Liver (tissue), 9 donors: ENCODE data around the gene PRXL2C. TPM values are rescaled to one million over a fixed set of nuclear protein-coding genes. Genes with fewer than 3 reads are reported as not detected.

Source experiments
- DNase-seq: peaks from one replicate; pipeline ENCODE4 v3.0.0-alpha.2; 2017; ENCODE audit warnings: low spot score
- H3K27ac ChIP-seq, 2 donors: one replicate each; pipeline ENCODE4 v1.7.0; 2013; ENCODE audit warnings: inconsistent platforms in 2 of 2, low read length in 2 of 2, control low read depth in 1 of 2, low read depth in 1 of 2, mild to moderate bottlenecking in 1 of 2
- H3K27me3 ChIP-seq, 4 donors: one replicate each; pipeline versions ENCODE4 v1.6.1 to v1.7.0; 2013; ENCODE audit warnings: low read length in 3 of 4, inconsistent platforms in 1 of 4, mild to moderate bottlenecking in 1 of 4, moderate library complexity in 1 of 4; ENCODE audit not compliant: control insufficient read depth in 4 of 4, insufficient read depth in 4 of 4
- H3K36me3 ChIP-seq, 4 donors: one replicate each; pipeline versions ENCODE4 v1.6.1 to v1.7.0; 2013; ENCODE audit warnings: low read length in 3 of 4, mild to moderate bottlenecking in 3 of 4, low read depth in 1 of 4, moderate library complexity in 1 of 4; ENCODE audit not compliant: control insufficient read depth in 4 of 4, insufficient read depth in 3 of 4
- H3K4me1 ChIP-seq, 4 donors: one replicate each; pipeline versions ENCODE4 v1.6.1 to v1.7.0; 2013; ENCODE audit warnings: low read length in 3 of 4, mild to moderate bottlenecking in 3 of 4, moderate library complexity in 1 of 4; ENCODE audit not compliant: control insufficient read depth in 4 of 4, insufficient read depth in 4 of 4
- H3K4me3 ChIP-seq, 3 donors: one replicate each; pipeline versions ENCODE4 v1.6.1 to v1.7.0; 2013; ENCODE audit warnings: low read length in 3 of 3, control low read depth in 1 of 3, low read depth in 1 of 3, mild to moderate bottlenecking in 1 of 3
- H3K9ac ChIP-seq, 2 donors: one replicate each; pipeline ENCODE4 v1.7.0; 2013; ENCODE audit warnings: low read length in 2 of 2, mild to moderate bottlenecking in 2 of 2, moderate library complexity in 2 of 2, control low read depth in 1 of 2, low read depth in 1 of 2
- H3K9me3 ChIP-seq, 4 donors: one replicate each; pipeline versions ENCODE4 v1.6.1 to v1.7.0; 2013; ENCODE audit warnings: low read length in 3 of 4; ENCODE audit not compliant: control insufficient read depth in 4 of 4
- EGR1 ChIP-seq, 2 donors: IDR thresholded peaks; 2 replicates each; pipeline ENCODE4 v1.6.1; 2016 to 2018; ENCODE audit warnings: antibody characterized with exemption in 2 of 2, low read depth in 2 of 2
- FOXA1 ChIP-seq: IDR thresholded peaks from 2 replicates; pipeline ENCODE4 v1.6.1; 2016; ENCODE audit warnings: antibody characterized with exemption
- GABPA ChIP-seq, 2 donors: IDR thresholded peaks in 1 of 2; conservative IDR thresholded peaks in 1 of 2; 2 replicates each; pipeline ENCODE4 v1.6.1; 2016; ENCODE audit warnings: antibody characterized with exemption in 2 of 2, mild to moderate bottlenecking in 1 of 2, moderate library complexity in 1 of 2
- HNF4A ChIP-seq, 2 donors: conservative IDR thresholded peaks; 2 replicates each; pipeline ENCODE4 v1.6.1; 2016; ENCODE audit warnings: antibody characterized with exemption in 2 of 2, mild to moderate bottlenecking in 2 of 2
- HNF4G ChIP-seq: IDR thresholded peaks from 2 replicates; pipeline ENCODE4 v1.6.1; 2016; ENCODE audit warnings: antibody characterized with exemption
- JUND ChIP-seq, 2 donors: IDR thresholded peaks; 2 replicates each; pipeline ENCODE4 v1.6.1; 2016; ENCODE audit warnings: antibody characterized with exemption in 2 of 2
- NR2F2 ChIP-seq: IDR thresholded peaks from 2 replicates; pipeline ENCODE4 v1.6.1; 2016; ENCODE audit warnings: antibody characterized with exemption
- RAD21 ChIP-seq, 2 donors: IDR thresholded peaks; 2 replicates each; pipeline ENCODE4 v1.6.1; 2016; ENCODE audit warnings: antibody characterized with exemption in 2 of 2, mild to moderate bottlenecking in 2 of 2
- RXRA ChIP-seq, 2 donors: IDR thresholded peaks; 2 replicates each; pipeline ENCODE4 v1.6.1; 2017 to 2018; ENCODE audit warnings: antibody characterized with exemption in 2 of 2, mild to moderate bottlenecking in 1 of 2
- SP1 ChIP-seq: IDR thresholded peaks from 2 replicates; pipeline ENCODE4 v1.6.1; 2018; ENCODE audit warnings: antibody characterized with exemption, mild to moderate bottlenecking
- TAF1 ChIP-seq: conservative IDR thresholded peaks from 2 replicates; pipeline ENCODE4 v1.6.1; 2016; ENCODE audit warnings: antibody characterized with exemption, mild to moderate bottlenecking
- ZBTB33 ChIP-seq: IDR thresholded peaks from 2 replicates; pipeline ENCODE4 v1.6.1; 2016; ENCODE audit warnings: antibody characterized with exemption
- WGBS: extraction: QIAGEN DNeasy Blood & Tissue Kit; methylation state at CpG from one replicate; pipeline ENCODE4 v1.1.7; 2013; 5-methylcytosine and 5-hydroxymethylcytosine counted together
- polyA plus RNA-seq, 2 donors: library from polyadenylated mRNA; stranded (reverse) in 1 of 2; unstranded in 1 of 2; fragments of 200-250 nt in 1 of 2; fragments of >200 nt in 1 of 2; fragmentation: Nextera tagmentation in 1 of 2; extraction: Ambion mirVana in 1 of 2; gene quantifications; one replicate each; pipeline versions ENCODE4 v1.2.1 to v1.2.3, GENCODE V29; 2013 to 2015
- total RNA-seq, 2 donors: library from RNA; depleted of rRNA; stranded (reverse); fragments of >200 nt; gene quantifications; one replicate each; pipeline ENCODE4 v1.2.3, GENCODE V29; 2014
- TF ChIP-seq, protein P1 (sequence below): IDR thresholded peaks from 2 replicates; pipeline ENCODE4 v1.6.1; 2016; ENCODE audit warnings: antibody characterized with exemption
- TF ChIP-seq, protein P2 (sequence below): IDR thresholded peaks from 2 replicates; pipeline ENCODE4 v1.6.1; 2016; ENCODE audit warnings: antibody characterized with exemption
- TF ChIP-seq, protein P3 (sequence below): fragments of 150-350 bp; IDR thresholded peaks from 2 replicates; pipeline ENCODE4 v1.5.1; 2017; ENCODE audit warnings: improper control_type of control experiment, low read depth, low read length; ENCODE audit not compliant: missing input control
- TF ChIP-seq, protein P4 (sequence below): IDR thresholded peaks from 2 replicates; pipeline ENCODE4 v1.6.1; 2016; ENCODE audit warnings: antibody characterized with exemption, mild to moderate bottlenecking
- donor health status: healthy.
- donor health status: healthy.
- donor health status: healthy.
- donor health status: healthy.
- donor health status: healthy.

Gene PRXL2C
- total and polyA plus RNA-seq, 4 donors: 2.2 to 6.7 (median 4.1) TPM

DNA sequence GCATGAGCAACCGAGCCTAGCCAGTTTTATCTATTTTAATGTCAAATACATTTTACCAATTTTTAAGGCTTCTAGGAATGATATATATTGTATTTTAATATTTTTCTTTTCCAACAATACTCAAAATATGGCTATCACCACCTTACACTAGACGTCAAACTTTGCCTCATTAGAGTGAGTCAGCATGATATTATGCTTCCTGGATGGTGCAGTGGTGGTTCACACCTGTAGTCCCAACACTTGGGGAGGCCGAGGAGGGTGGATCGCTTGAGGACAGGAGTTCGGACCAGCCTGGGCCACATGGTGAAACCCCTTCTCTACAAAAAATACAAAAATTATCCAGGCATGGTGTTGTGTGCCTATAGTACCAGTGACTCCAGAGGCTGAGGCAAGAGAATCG lies 28.2 kb downstream of the PRXL2C start:
- 92% methylated on average over 6 of the region's 6 CpGs for WGBS
- Histone ChIP-seq H3K36me3 (no peaks in the 10 kb centered on the region), H3K4me3 (no peak overlapping the region), H3K27ac (no peak overlapping the region), H3K27me3 (peaks cover 0 to 3% (median 0%) of the 10 kb centered on the region in 4 donors), H3K9me3 (no peaks in the 10 kb centered on the region), H3K9ac (no peak overlapping the region), H3K4me1 (no peaks in the 10 kb centered on the region)
- no peak for DNase-seq
- TF ChIP-seq ZBTB33 (no peak), RAD21 (IDR thresholded peaks at IDR 0.05) (no peak), SP1 (no peak), EGR1 (IDR thresholded peaks at IDR 0.05; ENCODE audit: low read depth in 2 of 2) (no peak), TAF1 (no peak), HNF4A (conservative IDR thresholded peaks at IDR 0.05) (no peak), JUND (IDR thresholded peaks at IDR 0.05) (no peak), NR2F2 (no peak), FOXA1 (no peak), HNF4G (no peak), GABPA (IDR thresholded peaks at IDR 0.05 in 1 of 2, conservative IDR thresholded peaks at IDR 0.05 in 1 of 2) (no peak), RXRA (IDR thresholded peaks at IDR 0.05) (no peak)
- TF ChIP-seq, protein P1, sequence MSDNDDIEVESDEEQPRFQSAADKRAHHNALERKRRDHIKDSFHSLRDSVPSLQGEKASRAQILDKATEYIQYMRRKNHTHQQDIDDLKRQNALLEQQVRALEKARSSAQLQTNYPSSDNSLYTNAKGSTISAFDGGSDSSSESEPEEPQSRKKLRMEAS: no peak
- TF ChIP-seq, protein P2, sequence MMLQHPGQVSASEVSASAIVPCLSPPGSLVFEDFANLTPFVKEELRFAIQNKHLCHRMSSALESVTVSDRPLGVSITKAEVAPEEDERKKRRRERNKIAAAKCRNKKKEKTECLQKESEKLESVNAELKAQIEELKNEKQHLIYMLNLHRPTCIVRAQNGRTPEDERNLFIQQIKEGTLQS: no peak
- TF ChIP-seq, protein P3, sequence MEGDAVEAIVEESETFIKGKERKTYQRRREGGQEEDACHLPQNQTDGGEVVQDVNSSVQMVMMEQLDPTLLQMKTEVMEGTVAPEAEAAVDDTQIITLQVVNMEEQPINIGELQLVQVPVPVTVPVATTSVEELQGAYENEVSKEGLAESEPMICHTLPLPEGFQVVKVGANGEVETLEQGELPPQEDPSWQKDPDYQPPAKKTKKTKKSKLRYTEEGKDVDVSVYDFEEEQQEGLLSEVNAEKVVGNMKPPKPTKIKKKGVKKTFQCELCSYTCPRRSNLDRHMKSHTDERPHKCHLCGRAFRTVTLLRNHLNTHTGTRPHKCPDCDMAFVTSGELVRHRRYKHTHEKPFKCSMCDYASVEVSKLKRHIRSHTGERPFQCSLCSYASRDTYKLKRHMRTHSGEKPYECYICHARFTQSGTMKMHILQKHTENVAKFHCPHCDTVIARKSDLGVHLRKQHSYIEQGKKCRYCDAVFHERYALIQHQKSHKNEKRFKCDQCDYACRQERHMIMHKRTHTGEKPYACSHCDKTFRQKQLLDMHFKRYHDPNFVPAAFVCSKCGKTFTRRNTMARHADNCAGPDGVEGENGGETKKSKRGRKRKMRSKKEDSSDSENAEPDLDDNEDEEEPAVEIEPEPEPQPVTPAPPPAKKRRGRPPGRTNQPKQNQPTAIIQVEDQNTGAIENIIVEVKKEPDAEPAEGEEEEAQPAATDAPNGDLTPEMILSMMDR: no peak
- TF ChIP-seq, protein P4, sequence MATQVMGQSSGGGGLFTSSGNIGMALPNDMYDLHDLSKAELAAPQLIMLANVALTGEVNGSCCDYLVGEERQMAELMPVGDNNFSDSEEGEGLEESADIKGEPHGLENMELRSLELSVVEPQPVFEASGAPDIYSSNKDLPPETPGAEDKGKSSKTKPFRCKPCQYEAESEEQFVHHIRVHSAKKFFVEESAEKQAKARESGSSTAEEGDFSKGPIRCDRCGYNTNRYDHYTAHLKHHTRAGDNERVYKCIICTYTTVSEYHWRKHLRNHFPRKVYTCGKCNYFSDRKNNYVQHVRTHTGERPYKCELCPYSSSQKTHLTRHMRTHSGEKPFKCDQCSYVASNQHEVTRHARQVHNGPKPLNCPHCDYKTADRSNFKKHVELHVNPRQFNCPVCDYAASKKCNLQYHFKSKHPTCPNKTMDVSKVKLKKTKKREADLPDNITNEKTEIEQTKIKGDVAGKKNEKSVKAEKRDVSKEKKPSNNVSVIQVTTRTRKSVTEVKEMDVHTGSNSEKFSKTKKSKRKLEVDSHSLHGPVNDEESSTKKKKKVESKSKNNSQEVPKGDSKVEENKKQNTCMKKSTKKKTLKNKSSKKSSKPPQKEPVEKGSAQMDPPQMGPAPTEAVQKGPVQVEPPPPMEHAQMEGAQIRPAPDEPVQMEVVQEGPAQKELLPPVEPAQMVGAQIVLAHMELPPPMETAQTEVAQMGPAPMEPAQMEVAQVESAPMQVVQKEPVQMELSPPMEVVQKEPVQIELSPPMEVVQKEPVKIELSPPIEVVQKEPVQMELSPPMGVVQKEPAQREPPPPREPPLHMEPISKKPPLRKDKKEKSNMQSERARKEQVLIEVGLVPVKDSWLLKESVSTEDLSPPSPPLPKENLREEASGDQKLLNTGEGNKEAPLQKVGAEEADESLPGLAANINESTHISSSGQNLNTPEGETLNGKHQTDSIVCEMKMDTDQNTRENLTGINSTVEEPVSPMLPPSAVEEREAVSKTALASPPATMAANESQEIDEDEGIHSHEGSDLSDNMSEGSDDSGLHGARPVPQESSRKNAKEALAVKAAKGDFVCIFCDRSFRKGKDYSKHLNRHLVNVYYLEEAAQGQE: no peak

DNA sequence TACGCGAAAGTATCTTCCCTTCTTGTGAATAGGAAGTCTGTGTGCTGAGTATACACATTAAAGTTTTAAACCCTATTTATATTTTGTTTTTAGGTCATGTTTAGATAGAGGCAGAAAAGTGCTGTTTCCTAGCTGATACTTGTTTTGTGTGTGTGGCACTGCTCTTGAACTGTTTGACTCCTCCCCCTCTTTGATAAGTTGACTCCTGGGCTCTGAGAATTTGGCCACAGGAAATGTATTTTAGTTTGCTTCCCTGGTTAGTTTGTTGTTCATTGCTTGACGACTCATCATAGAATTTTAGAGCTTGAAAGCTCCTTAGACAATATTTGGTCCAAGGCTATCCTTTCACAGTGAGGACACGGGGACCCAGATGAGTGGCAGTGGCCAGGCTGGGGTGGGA lies 33.5 kb downstream of the PRXL2C start:
- no peak for DNase-seq
- no peak overlapping the region for H3K9ac ChIP-seq
- H3K4me3 ChIP-seq: no peak overlapping the region
- no peaks in the 10 kb centered on the region for H3K27me3 ChIP-seq
- no peaks in the 10 kb centered on the region for H3K36me3 ChIP-seq
- no peak overlapping the region for H3K27ac ChIP-seq
- peaks cover 0 to 3% (median 1%) of the 10 kb centered on the region in 4 donors for H3K4me1 ChIP-seq
- TF ChIP-seq HNF4G (no peak), EGR1 (IDR thresholded peaks at IDR 0.05; ENCODE audit: low read depth in 2 of 2) (no peak), FOXA1 (no peak), TAF1 (no peak)
- TF ChIP-seq, protein P2: no peak
- 72% methylated on average over 4 of the region's 4 CpGs for WGBS
- H3K9me3 ChIP-seq: no peaks in the 10 kb centered on the region
